HG03432 (cell line): ENCODE data around the gene ABHD1.
"Not testable (repeated sequence)": the region's sequence is repeated elsewhere in the genome, so short reads cannot be mapped to it uniquely, and the experiment has no call there.

Experiments
- ATAC-seq: cut with Tn5 transposase; IDR thresholded peaks from one replicate; pipeline ENCODE4 v1.9.1; 2021; ENCODE audit warnings: mild to moderate bottlenecking, moderate library complexity; ENCODE audit not compliant: unreplicated experiment

The ABHD1 gene

DNA sequence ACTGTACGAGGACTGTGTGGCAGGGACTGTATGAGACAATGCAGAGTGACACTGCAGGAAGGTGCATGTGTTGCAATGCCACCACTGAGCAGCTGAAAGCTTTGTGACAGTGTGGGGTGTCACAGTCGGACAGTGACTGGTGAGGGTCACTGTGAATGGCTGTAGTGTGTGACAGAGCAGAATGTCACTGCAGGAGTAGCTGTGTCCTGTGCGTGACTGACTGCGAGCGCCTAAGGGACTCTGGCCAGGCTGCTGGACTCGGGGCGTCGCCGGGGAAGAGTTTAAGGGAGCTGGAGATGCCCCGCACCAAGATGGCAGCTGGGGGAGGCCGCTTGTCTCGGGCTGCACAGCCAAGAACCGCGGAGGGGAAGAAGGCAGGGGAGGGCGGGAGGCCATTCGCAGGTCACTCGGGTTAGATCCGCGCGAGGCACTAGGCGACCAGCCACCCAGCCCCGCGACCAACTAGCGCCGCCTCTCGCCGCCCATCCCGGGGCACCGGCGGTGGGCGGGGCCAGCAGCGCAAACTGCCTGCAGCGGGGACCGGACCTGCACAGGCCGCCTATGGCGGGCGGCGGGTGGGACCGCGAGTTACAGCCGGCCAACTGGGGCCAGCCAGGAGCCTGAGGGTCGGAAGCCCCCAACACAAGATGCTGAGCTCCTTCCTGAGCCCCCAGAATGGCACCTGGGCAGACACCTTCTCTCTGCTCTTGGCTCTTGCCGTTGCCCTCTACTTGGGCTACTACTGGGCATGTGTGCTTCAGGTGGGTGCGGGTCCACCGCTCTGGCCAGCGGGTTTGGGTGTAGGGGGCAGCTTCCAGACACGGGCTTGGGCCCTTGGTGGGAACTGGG lies at the start of gene ABHD1:
ABHD1 (plus strand) TSS at position 514 of the 849 bp plus-strand sequence; CDS start at position 648, 134 bp downstream.
- peak; percentile 51 for ATAC-seq

DNA sequence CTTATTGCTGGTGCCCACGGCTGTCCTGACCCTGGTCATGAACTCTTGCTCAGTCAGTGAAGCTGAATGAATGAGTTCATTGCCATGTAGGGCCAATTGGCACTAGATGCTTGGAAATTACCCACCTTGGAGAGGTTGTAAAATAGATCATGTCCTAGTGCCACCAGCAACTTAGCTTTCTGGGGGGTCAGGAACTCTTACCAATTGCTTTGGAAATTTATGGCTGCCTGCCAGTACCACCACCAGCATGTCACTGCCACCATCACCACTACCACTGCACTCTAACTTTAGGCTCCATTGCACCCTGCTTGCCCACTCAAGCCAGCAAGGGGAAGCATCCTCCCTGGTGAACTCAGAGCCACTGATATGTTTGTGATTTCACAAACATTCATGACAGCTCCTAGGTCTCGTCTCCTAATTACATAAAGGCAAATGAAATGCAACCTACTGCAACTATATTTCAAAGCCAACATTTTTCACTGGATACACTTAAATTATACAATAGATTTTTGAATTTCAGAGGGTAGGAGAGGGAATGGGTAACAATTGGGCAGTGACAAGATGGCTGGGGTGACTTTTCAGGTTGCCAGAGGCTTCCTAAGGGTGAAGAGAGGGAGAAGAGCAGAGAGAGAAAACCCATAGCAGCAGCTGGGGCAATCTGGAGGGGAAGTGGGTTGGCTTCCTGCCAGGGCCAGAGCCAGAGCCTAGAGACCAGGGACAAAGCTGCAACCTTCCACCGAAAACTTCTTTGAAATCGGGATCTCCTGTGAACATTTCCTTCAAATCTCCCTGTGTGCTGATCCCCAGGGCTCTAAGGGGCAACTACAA lies 48.7 kb upstream of the ABHD1 start:
- no peak for ATAC-seq

DNA sequence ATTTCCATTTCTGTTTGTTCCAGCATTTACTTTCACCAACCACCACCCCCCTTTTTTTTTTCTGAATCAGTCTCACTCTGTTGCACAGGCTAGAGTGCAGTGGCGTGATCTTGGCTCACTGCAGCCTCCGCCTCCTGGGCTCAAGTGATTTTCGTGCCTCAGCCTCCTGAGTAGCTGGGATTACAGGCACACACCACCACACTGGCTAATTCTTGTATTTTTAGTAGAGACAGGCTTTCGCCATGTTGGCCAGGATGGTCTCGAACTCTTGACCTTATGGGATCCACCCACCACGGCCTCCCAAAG lies 48.1 kb upstream of the ABHD1 start:
- ATAC-seq = not testable (repeated sequence)

DNA sequence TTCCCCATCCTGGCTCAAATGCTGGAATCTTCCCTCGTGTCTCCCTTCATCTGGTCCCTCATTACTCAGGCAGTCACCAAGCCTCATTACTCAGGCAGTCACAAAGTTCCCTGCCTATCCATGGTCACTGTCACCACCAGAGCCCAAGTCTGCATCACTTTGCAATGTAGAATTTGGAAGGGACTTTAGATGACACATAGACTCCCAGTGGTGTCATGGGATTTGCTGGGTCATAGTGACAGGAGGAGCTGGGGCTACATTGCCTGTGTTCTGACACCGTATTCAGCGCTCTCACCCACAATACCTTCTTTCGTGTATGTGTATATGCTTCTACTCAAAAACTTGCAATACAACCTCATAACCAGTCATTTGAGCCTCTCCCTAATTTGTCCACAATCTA lies 47.3 kb upstream of the ABHD1 start:
- no peak for ATAC-seq

DNA sequence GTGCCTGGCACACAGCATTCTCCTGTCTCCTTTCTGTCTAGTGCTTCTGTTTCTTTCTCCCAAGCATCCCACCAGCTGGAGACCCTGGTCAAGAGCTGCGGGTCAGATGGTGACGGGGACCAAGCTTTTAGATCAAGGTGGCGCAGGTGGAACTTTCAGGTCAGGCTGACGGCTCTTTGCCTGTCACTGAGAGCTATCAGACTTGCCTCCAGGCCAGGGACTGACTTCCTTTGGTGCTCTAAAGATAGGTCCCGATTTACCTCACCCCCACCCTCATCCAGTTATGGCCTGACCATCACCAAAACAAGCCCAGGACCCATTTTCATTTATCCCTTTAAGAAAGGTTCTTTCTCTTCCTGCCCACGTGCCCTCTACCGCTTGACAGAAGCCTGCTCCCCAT lies 46.4 kb upstream of the ABHD1 start:
- ATAC-seq = no peak

DNA sequence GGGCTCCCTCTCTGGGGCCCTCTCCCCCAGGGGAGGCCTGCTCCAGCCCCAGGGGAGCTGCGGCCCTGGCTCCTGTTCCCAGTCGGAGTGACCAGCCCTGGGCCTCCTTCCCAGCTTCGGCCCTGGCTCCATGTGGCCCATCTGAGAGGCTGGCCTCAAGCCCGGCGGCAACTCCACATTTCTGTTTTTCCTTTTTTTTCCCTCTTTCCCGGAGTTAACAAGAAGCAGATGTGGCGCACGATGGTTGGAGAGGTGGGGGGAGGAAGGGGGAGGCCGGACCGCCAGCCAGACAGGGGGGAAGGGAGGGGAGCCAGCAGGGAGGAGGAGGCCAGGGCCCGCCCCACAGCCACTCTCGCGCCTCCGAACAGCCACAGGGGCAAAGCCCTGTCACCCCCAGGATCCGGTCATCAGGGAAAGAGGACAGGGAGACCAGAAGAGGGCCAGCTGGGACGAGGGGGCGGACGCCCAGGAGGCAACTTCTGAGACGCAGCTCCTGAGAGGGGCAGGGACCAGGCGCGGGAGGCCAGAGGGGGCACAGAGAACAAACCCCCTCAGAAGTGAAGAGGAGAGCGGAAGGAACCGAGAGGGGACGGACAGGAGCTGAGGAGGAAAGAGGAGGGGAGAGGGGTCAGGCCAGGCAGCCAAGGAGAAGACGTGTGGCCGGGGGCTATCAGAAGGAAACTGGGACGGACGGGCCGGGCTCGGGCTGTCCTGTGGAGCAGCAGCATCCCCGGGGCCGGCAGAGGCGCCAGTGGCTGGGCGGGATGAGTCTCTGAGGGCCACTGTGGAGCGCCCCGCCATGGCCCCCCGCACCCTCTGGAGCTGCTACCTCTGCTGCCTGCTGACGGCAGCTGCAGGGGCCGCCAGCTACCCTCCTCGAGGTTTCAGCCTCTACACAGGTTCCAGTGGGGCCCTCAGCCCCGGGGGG lies 45.1 kb upstream of the ABHD1 start, which contains the start of gene EMILIN1:
EMILIN1 (plus strand) TSS at position 349 of the 928 bp plus-strand sequence; CDS start at position 800, 451 bp downstream.
- no peak for ATAC-seq

GRCh38 chr2:27079233-27080139 lies 44.1 kb upstream of the ABHD1 start:
- no peak for ATAC-seq

GRCh38 chr2:27080140-27080469 lies 43.5 kb upstream of the ABHD1 start:
- ATAC-seq = no peak

- no peak for ATAC-seq
Measured at GRCh38 chr2:27080603-27080936, 43.0 kb upstream of the ABHD1 start.

DNA sequence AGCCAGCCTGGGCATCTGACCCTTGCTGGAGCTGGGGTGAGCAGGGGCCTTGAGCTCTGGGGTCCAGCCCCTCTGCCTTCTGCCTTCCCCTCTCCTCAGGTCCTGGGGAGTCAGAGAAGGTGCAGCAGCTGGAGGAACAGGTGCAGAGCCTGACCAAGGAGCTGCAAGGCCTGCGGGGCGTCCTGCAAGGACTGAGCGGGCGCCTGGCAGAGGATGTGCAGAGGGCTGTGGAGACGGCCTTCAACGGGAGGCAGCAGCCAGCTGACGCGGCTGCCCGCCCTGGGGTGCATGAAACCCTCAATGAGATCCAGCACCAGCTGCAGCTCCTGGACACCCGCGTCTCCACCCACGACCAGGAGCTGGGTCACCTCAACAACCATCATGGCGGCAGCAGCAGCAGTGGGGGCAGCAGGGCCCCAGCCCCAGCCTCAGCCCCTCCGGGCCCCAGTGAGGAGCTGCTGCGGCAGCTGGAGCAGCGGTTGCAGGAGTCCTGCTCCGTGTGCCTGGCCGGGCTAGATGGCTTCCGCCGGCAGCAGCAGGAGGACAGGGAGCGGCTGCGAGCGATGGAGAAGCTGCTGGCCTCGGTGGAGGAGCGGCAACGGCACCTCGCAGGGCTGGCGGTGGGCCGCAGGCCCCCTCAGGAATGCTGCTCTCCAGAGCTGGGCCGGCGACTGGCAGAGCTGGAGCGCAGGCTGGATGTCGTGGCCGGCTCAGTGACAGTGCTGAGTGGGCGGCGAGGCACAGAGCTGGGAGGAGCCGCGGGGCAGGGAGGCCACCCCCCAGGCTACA lies 41.4 kb upstream of the ABHD1 start:
- ATAC-seq = no peak

- no peak for ATAC-seq
Measured at GRCh38 chr2:27082773-27083409, 40.7 kb upstream of the ABHD1 start.

DNA sequence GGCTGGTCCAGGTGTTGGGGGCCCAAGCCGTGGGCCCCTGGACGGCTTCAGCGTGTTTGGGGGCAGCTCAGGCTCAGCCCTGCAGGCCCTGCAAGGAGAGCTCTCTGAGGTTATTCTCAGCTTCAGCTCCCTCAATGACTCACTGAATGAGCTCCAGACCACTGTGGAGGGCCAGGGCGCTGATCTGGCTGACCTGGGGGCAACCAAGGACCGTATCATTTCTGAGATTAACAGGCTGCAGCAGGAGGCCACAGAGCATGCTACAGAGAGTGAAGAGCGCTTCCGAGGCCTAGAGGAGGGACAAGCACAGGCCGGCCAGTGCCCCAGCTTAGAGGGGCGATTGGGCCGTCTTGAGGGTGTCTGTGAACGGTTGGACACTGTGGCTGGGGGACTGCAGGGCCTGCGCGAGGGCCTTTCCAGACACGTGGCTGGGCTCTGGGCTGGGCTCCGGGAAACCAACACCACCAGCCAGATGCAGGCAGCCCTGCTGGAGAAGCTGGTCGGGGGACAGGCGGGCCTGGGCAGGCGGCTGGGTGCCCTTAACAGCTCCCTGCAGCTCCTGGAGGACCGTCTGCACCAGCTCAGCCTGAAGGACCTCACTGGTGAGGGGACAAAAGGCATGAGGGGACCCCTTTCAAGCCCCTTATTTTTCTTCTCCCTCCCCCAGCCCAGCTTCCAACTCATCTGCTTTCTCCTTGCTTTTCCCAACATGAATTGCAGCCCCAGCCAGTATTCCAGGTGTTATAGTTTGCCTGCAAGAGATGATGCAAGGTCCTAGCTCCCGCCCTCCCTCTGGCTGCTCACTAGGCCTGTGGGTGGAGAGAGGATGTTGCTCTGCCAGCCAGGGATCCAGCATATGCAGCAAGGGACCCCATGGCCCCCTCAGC lies 40.0 kb upstream of the ABHD1 start:
- ATAC-seq = no peak

DNA sequence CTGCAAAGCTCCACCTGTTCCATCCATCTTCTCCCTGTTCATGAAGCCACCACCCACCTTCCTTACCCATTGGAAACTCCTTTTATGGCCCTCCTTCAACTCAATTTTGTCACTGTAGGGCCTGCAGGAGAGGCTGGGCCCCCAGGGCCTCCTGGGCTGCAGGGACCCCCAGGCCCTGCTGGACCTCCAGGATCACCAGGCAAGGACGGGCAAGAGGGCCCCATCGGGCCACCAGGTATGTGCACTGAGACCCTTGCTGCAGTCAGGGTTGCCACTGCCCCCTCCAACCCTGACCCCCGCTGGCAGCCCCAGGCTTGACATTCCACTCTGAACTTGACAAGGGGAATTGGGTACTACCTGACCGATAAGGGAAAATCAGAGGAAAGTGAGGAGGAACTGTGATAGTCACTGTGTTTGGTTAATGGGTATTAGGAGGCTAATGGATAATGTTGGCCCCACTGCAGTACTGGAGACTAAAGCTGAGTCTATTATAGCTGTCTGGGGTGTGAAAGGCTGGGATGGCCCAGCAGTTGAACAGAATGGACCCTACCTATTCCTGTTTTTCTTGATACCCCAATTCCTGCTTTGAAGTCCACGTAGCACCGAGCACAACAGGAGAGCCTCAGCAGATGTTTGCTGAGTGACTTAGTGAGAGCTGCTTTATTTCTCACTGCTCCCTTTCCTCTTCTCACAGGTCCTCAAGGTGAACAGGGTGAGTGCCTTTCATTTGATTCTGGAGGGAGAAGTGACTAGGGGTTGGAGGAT lies 39.1 kb upstream of the ABHD1 start:
- ATAC-seq = no peak

GRCh38 chr2:27085062-27085672 lies 38.4 kb upstream of the ABHD1 start:
- no peak for ATAC-seq

DNA sequence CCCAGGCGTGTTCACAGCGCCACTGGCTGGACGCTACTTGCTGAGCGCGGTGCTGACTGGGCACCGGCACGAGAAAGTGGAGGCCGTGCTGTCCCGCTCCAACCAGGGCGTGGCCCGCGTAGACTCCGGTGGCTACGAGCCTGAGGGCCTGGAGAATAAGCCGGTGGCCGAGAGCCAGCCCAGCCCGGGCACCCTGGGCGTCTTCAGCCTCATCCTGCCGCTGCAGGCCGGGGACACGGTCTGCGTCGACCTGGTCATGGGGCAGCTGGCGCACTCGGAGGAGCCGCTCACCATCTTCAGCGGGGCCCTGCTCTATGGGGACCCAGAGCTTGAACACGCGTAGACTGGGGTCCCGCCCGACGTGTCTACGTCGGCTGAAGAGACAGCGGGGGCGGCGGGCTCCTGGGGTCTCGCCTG lies 37.9 kb upstream of the ABHD1 start:
- peak; percentile 10 for ATAC-seq

DNA sequence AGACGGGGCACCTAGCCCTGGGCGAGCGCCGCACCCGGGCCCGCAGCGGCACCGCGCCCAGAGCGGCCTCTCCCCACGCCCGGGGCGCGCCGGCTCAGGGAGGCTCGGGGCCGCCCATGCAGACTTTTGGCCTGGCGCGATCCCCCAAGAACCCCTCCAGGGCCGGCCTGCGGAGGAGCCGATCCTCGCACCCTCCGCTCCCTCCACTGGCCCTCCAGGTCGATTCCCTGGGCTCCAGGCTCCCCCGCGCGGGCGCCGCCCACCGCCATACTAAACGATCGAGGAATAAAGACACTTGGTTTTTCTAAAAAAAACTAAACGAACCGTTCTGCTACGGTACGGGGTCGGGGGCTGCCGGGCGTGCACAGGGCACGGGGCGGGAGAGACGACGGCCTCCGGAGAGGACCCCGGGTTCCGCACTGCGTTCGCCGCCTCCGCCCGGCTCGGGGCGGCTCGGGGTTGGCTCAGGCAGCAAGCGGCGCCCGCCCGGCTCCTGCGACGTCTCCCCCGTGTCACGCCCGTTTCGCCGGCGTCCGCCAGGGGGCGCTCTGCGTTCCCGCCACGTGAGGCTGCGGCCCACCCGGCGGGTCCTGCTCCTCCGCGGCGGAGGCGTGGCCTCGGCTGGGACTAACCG lies 37.4 kb upstream of the ABHD1 start:
- peak; percentile 83 for ATAC-seq
